A549 (cell line): ENCODE data around the gene FOXJ3. TPM values are rescaled to one million over a fixed set of nuclear protein-coding genes. Genes with fewer than 3 reads are reported as not detected.
A peak's percentile ranks its signal among the peaks of the same experiment; 100 is the strongest.

Source experiments
- ATAC-seq, 2 experiments: fragments of 200-7000 bp in 1 of 2; fragments of >200 bp in 1 of 2; cut with Nextera tagmentation in 1 of 2; cut with Tn5 transposase in 1 of 2; 3 replicates each; pipeline versions ENCODE4 v1.8.0 to v1.9.1; 2018 to 2020; ENCODE audit warnings: mild to moderate bottlenecking in 1 of 2, moderate library complexity in 1 of 2
- CTCF ChIA-PET: fragments of 300-600 bp; sonication (Branson Sonifier 250); formaldehyde crosslinking; extraction: SDS; loops from one replicate; lab custom pipeline; 2021; ENCODE audit warnings: antibody characterized with exemption, inconsistent platforms; lab: Yijun Ruan, JAX
- POLR2A ChIA-PET: fragments of 350-600 bp; formaldehyde crosslinking; extraction: SDS; loops from one replicate; lab custom pipeline; 2021; ENCODE audit warnings: antibody characterized with exemption, inconsistent platforms; lab: Yijun Ruan, JAX
- DNase-seq, 2 experiments: peaks; one replicate each; pipeline versions ENCODE4 v3.0.0 to v3.0.0-alpha.2; 2011 to 2016; ENCODE audit warnings: low read depth in 1 of 2, low spot score in 1 of 2
- FAIRE-seq: peaks from 2 replicates; lab custom pipeline; 2011; peaks lifted over from hg19 to GRCh38; lab: Jason Lieb, UNC
- H3K27ac ChIP-seq, 2 experiments: fragments of >200 bp; sonication (Bioruptor Twin); formaldehyde crosslinking; 3 replicates each; pipeline ENCODE4 v1.5.1; 2016 to 2017
- H3K4me1 ChIP-seq: fragments of >200 bp; sonication (Bioruptor Twin); formaldehyde crosslinking; 3 replicates; pipeline ENCODE4 v1.6.1; 2016
- H3K4me2 ChIP-seq: fragments of >200 bp; sonication (Bioruptor Twin); formaldehyde crosslinking; 3 replicates; pipeline ENCODE4 v1.6.1; 2016
- H3K4me3 ChIP-seq: fragments of >200 bp; sonication (Bioruptor Twin); formaldehyde crosslinking; 3 replicates; pipeline ENCODE4 v1.5.1; 2016
- H3K9me3 ChIP-seq: fragments of >200 bp; sonication (Bioruptor Twin); formaldehyde crosslinking; 3 replicates; pipeline ENCODE4 v1.6.1; 2016
- CBX2 ChIP-seq: fragments of 200-600 bp; sonication (generic); IDR thresholded peaks from 2 replicates; pipeline ENCODE4 v1.6.1; 2016; ENCODE audit warnings: low read depth, mild to moderate bottlenecking, borderline replicate concordance
- CBX8 ChIP-seq: fragments of 200-600 bp; sonication (generic); IDR thresholded peaks from 2 replicates; pipeline ENCODE4 v1.6.1; 2016
- CHD2 ChIP-seq: fragments of 150-350 bp; IDR thresholded peaks from 2 replicates; pipeline ENCODE4 v1.6.1; 2014; ENCODE audit warnings: low read length; ENCODE audit not compliant: partially characterized antibody
- EHF ChIP-seq: fragments of 250-450 bp; sonication (Bioruptor Pico); IDR thresholded peaks from 2 replicates; pipeline ENCODE4 v1.5.0; 2020; ENCODE audit warnings: mild to moderate bottlenecking
- FOSB ChIP-seq: fragments of 250-450 bp; sonication (Bioruptor Pico); IDR thresholded peaks from 2 replicates; pipeline ENCODE4 v1.5.0; 2020; ENCODE audit warnings: mild to moderate bottlenecking, moderate library complexity
- FOXS1 ChIP-seq: fragments of 250-450 bp; sonication (Bioruptor Pico); IDR thresholded peaks from 2 replicates; pipeline ENCODE4 v1.5.0; 2020; ENCODE audit warnings: mild to moderate bottlenecking, moderate library complexity
- HEYL ChIP-seq: fragments of 250-450 bp; sonication (Bioruptor Pico); IDR thresholded peaks from 2 replicates; pipeline ENCODE4 v1.8.0; 2021; ENCODE audit warnings: mild to moderate bottlenecking, moderate library complexity
- HOXB5 ChIP-seq: fragments of 250-450 bp; sonication (Bioruptor Pico); IDR thresholded peaks from 2 replicates; pipeline ENCODE4 v1.5.0; 2020; ENCODE audit warnings: mild to moderate bottlenecking, moderate library complexity
- KDM5A ChIP-seq: fragments of 200-600 bp; sonication (generic); IDR thresholded peaks from 2 replicates; pipeline ENCODE4 v1.6.1; 2016; ENCODE audit warnings: antibody characterized with exemption, mild to moderate bottlenecking
- MAZ ChIP-seq: fragments of 150-350 bp; IDR thresholded peaks from 2 replicates; pipeline ENCODE4 v1.6.1; 2014; ENCODE audit warnings: antibody characterized with exemption, low read depth, low read length, borderline replicate concordance
- POLR2A ChIP-seq: IDR thresholded peaks from 2 replicates; pipeline ENCODE4 v1.6.1; 2012; ENCODE audit warnings: mild to moderate bottlenecking, low read length
- POLR2AphosphoS2 ChIP-seq: conservative IDR thresholded peaks from 2 replicates; pipeline ENCODE4 v1.6.1; 2012; ENCODE audit warnings: low read length, improper control_type of control experiment, inconsistent platforms
- TP53 ChIP-seq: fragments of 250-450 bp; sonication (Bioruptor Pico); IDR thresholded peaks from 2 replicates; pipeline ENCODE4 v1.5.0; 2021; ENCODE audit warnings: mild to moderate bottlenecking, moderate library complexity
- ZC3H11A ChIP-seq: fragments of 450-650 bp; IDR thresholded peaks from 2 replicates; pipeline ENCODE4 v1.6.1; 2014; ENCODE audit warnings: antibody characterized with exemption, mild to moderate bottlenecking
- ZFP36 ChIP-seq: fragments of 450-650 bp; IDR thresholded peaks from 2 replicates; pipeline ENCODE4 v1.6.1; 2014; ENCODE audit warnings: borderline replicate concordance; ENCODE audit not compliant: partially characterized antibody
- WGBS: methylation state at CpG from one replicate; pipeline ENCODE4 v1.1.6; 2017; ENCODE audit errors: missing lambda C conversion rate; 5-methylcytosine and 5-hydroxymethylcytosine counted together
- polyA plus RNA-seq, 4 experiments: library from polyadenylated mRNA; depleted of rRNA in 3 of 4; stranded (reverse); fragments of >200 nt; fragmentation: RNase III in 1 of 4; extraction: RNeasy Plus Mini Kit Qiagen cat#74134 plus additional on column Dnase treatment in 1 of 4; gene quantifications; 2 replicates in 3 of 4; 3 replicates in 1 of 4; pipeline ENCODE4 v1.2.3, GENCODE V29; 2011 to 2017
- TF ChIP-seq, protein P1 (sequence below): fragments of 450-650 bp; IDR thresholded peaks from 2 replicates; pipeline ENCODE4 v1.6.1; 2014; ENCODE audit warnings: antibody characterized with exemption
- TF ChIP-seq, protein P2 (sequence below): fragments of 200-600 bp; sonication (generic); IDR thresholded peaks from 2 replicates; pipeline ENCODE4 v1.6.1; 2016; ENCODE audit warnings: antibody characterized with exemption, mild to moderate bottlenecking, moderate library complexity
- TF ChIP-seq, protein P3 (sequence below): fragments of >200 bp; sonication (Bioruptor Twin); formaldehyde crosslinking; IDR thresholded peaks from 3 replicates; pipeline ENCODE4 v1.5.1; 2016
- TF ChIP-seq, protein P4 (sequence below): fragments of 250-450 bp; sonication (Bioruptor Pico); IDR thresholded peaks from 2 replicates; pipeline ENCODE4 v1.5.0; 2020; ENCODE audit warnings: low read depth, mild to moderate bottlenecking, moderate library complexity
- TF ChIP-seq, protein P5 (sequence below): IDR thresholded peaks from 2 replicates; pipeline ENCODE4 v1.6.1; 2012

FOXJ3 gene
- polyA plus RNA-seq, 2 of the 4 experiments (the other 2 are of a cell fraction), result 16.8 to 45.0 TPM

DNA sequence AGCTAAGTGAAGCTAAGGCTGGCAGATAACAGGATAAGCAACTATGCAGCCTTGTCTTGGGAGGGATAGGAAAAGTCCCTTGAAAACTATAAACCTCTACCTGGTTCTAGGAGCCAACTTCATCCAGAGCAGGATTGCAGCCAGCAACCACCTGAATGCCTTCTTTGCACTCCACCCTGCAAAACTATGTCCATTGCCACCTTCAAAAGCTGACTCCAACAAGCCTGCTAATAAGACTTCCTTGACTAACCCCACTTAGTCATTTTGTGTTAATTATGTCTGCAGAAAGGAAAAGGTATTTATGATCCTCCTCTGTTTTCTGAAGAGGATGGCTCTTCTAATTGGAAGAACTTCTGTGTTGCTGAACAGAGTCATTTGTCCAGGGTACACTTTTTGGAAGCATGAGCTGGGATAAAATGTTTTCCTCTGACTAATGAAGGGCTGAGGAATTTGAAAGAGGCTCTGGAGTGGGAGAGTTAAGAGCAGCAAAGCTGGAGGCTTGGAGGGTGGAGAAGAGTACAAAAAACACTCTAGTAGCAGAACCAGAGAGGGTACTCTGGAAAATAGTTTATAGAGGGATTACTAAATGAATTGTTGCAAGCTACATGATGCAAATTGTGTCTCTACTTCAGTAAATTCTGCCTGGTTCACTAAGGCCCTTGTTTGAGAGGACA is 36.0 kb upstream of the FOXJ3 start:
- Histone ChIP-seq H3K9me3 (no peaks in the 10 kb centered on the region), H3K27ac (no peak overlapping the region), H3K4me1 (peaks cover 12% of the 10 kb centered on the region), H3K4me2 (no peak overlapping the region)
- POLR2A ChIA-PET, result no interaction called here
- FAIRE-seq, result no peak
- TF ChIP-seq, protein P1, sequence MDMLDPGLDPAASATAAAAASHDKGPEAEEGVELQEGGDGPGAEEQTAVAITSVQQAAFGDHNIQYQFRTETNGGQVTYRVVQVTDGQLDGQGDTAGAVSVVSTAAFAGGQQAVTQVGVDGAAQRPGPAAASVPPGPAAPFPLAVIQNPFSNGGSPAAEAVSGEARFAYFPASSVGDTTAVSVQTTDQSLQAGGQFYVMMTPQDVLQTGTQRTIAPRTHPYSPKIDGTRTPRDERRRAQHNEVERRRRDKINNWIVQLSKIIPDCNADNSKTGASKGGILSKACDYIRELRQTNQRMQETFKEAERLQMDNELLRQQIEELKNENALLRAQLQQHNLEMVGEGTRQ, result no peak
- TF ChIP-seq TP53 (CRISPR knock-in tag) (no peak), CBX8 (no peak), POLR2A (no peak), ZC3H11A (no peak), CBX2 (no peak), HOXB5 (CRISPR knock-in tag) (no peak), FOSB (CRISPR knock-in tag) (no peak), FOXS1 (CRISPR knock-in tag) (no peak), EHF (CRISPR knock-in tag) (no peak), MAZ (no peak)
- TF ChIP-seq, protein P2, sequence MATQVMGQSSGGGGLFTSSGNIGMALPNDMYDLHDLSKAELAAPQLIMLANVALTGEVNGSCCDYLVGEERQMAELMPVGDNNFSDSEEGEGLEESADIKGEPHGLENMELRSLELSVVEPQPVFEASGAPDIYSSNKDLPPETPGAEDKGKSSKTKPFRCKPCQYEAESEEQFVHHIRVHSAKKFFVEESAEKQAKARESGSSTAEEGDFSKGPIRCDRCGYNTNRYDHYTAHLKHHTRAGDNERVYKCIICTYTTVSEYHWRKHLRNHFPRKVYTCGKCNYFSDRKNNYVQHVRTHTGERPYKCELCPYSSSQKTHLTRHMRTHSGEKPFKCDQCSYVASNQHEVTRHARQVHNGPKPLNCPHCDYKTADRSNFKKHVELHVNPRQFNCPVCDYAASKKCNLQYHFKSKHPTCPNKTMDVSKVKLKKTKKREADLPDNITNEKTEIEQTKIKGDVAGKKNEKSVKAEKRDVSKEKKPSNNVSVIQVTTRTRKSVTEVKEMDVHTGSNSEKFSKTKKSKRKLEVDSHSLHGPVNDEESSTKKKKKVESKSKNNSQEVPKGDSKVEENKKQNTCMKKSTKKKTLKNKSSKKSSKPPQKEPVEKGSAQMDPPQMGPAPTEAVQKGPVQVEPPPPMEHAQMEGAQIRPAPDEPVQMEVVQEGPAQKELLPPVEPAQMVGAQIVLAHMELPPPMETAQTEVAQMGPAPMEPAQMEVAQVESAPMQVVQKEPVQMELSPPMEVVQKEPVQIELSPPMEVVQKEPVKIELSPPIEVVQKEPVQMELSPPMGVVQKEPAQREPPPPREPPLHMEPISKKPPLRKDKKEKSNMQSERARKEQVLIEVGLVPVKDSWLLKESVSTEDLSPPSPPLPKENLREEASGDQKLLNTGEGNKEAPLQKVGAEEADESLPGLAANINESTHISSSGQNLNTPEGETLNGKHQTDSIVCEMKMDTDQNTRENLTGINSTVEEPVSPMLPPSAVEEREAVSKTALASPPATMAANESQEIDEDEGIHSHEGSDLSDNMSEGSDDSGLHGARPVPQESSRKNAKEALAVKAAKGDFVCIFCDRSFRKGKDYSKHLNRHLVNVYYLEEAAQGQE, result no peak
- TF ChIP-seq, protein P3, sequence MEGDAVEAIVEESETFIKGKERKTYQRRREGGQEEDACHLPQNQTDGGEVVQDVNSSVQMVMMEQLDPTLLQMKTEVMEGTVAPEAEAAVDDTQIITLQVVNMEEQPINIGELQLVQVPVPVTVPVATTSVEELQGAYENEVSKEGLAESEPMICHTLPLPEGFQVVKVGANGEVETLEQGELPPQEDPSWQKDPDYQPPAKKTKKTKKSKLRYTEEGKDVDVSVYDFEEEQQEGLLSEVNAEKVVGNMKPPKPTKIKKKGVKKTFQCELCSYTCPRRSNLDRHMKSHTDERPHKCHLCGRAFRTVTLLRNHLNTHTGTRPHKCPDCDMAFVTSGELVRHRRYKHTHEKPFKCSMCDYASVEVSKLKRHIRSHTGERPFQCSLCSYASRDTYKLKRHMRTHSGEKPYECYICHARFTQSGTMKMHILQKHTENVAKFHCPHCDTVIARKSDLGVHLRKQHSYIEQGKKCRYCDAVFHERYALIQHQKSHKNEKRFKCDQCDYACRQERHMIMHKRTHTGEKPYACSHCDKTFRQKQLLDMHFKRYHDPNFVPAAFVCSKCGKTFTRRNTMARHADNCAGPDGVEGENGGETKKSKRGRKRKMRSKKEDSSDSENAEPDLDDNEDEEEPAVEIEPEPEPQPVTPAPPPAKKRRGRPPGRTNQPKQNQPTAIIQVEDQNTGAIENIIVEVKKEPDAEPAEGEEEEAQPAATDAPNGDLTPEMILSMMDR, result no peak
- TF ChIP-seq, all 56 proteins: peak for 0
- no peak overlapping the region for H3K4me3 ChIP-seq
- DNase-seq (no peak), ATAC-seq (no peak)
- CTCF ChIA-PET, result interaction anchor here (0.6 kb wide), 1 partner anchor 261 kb away, joined by 3 read pairs; no protein-coding TSS in a partner anchor

DNA sequence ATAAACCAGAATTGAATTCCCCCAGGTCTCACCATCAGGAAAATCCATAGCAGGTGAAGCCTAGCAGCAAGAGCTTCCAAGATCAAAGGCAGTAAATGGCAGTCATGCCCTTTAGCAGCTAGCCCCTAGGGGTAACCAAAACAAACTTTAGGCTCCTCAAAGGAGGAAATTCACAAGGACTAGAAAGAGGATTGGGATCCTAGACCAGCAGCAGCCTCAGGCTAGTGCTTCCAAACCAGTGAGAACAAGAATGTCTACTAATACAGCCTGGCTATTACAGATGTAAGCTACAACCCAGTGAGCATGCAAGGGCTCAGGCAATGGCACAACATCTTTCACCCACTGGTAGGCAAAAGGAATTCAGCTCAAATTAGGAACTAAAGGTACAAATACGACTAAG is 34.4 kb upstream of the FOXJ3 start:
- FAIRE-seq, result no peak

DNA sequence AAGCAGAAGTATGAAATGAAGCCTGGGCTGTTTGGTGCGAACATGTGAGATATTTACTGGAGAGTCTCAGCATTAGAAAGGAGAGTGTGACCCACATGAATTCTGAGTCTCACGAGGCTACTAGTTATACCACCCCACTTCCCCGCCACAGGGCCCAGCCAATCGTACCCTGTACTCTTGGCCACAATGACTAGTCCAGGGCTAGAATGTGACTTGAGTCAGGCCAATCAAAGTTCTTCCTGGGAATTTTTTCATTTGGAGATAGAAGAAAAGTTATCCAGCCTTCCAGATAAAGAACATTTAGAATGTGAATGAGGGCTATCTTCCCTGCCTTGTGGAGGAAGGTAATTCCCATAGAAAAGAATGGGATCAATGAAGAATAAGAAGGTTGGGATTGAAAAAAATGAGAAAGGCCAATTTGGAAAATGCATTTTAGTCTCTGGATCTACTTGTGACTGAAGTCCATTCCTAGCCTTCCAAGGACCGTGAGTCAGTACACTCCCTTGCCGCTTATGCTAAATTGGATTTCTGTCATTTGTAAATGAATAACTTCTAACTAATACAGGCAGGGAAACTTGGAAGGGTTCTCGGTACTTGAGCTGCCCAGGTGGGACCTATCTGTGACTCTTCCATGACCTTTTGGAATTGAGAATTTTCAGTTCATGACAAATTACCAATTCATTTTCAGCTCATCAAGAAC is 33.2 kb upstream of the FOXJ3 start:
- ATAC-seq (peak; percentile 43 to 54; a peak in 3 of 6 replicates), FAIRE-seq (no peak), DNase-seq (peak in 1 of 2 experiments; percentile 37)
- Histone ChIP-seq H3K9me3 (no peaks in the 10 kb centered on the region), H3K4me1 (peaks cover 12% of the 10 kb centered on the region), H3K4me2 (peak overlapping the region; percentile 59), H3K27ac (no peak overlapping the region), H3K4me3 (no peak overlapping the region)
- POLR2A ChIA-PET, result no interaction called here
- WGBS, result 46% methylated on average over 7 of the region's 7 CpGs
- TF ChIP-seq CBX8 (no peak), ZFP36 (no peak), POLR2AphosphoS2 (no peak), CHD2 (no peak)
- TF ChIP-seq, protein P4, sequence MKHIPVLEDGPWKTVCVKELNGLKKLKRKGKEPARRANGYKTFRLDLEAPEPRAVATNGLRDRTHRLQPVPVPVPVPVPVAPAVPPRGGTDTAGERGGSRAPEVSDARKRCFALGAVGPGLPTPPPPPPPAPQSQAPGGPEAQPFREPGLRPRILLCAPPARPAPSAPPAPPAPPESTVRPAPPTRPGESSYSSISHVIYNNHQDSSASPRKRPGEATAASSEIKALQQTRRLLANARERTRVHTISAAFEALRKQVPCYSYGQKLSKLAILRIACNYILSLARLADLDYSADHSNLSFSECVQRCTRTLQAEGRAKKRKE (CRISPR knock-in tag), result no peak
- TF ChIP-seq, protein P5, sequence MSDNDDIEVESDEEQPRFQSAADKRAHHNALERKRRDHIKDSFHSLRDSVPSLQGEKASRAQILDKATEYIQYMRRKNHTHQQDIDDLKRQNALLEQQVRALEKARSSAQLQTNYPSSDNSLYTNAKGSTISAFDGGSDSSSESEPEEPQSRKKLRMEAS, result no peak
- CTCF ChIA-PET, result no interaction called here

More for the DNA sequence above, 34.4 kb upstream of the FOXJ3 start:
- DNase-seq (no peak), ATAC-seq (no peak)
- Histone ChIP-seq H3K4me1 (peaks cover 12% of the 10 kb centered on the region), H3K27ac (no peak overlapping the region), H3K4me2 (no peak overlapping the region), H3K4me3 (no peak overlapping the region), H3K9me3 (no peaks in the 10 kb centered on the region)
- POLR2A ChIA-PET, result no interaction called here
- no peak for TF ChIP-seq KDM5A
- TF ChIP-seq FOSB (CRISPR knock-in tag), result no peak
- no peak for TF ChIP-seq HEYL (CRISPR knock-in tag)
- TF ChIP-seq CHD2, result no peak
- CTCF ChIA-PET, result no interaction called here
- WGBS, result 71% methylated on average over 1 of the region's 1 CpG
